ENCODE results near the gene CSN3. TPM values are rescaled to one million over a fixed set of nuclear protein-coding genes. Genes with fewer than 3 reads are reported as not detected.
"Not testable (repeated sequence)": the region's sequence is repeated elsewhere in the genome, so short reads cannot be mapped to it uniquely, and the experiment has no call there.

The CSN3 gene
- not detected for total RNA-seq

GRCh38 chr4:70242297-70242696 is at the start of gene CSN3:
TSS of gene CSN3 (plus strand) at chr4:70242597. CDS start at chr4:70244820, 2,223 bp downstream.
- ATAC-seq = not testable (repeated sequence)

DNA sequence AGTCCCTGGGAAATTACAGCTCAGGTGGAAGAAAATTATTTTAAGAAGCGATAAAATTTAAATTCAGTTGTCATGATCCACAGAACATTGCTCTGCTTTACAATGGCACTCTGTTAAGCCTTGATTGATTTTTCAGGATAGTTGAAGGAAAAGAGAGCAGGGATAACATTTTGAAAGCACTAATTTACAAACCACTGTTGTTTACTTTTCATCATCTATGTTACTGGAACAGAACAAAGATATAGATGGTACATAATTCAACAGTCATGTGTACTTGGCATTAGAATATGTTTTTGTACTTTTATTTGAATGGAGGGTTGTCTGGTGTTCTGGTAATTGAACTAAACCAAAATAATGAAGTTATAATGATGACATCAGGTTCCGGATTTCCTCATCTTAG is 49.5 kb upstream of the CSN3 start:
- no peak for ATAC-seq

GRCh38 chr4:70195425-70195824 is 47.0 kb upstream of the CSN3 start, which contains the start of gene ODAM:
TSS of gene ODAM (plus strand) at chr4:70195725. CDS start at chr4:70196544, 819 bp downstream.
- no peak for ATAC-seq

- no peak for ATAC-seq
Observed at GRCh38 chr4:70196857-70197256, 45.5 kb upstream of the CSN3 start.

DNA sequence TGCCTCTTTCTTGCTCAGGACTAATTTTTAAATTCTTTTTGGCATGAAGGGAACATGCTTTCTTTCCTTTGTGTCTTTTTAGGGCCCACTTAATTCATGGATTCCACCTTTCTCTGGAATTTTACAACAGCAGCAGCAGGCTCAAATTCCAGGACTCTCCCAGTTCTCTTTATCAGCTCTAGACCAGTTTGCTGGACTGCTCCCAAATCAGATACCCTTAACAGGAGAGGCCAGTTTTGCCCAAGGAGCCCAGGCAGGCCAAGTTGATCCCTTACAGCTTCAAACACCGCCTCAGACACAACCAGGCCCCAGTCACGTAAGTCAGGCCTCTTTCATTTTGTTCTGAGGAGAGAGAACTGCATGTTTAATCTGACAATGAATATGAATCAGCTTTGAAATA is 44.6 kb upstream of the CSN3 start:
- ATAC-seq = no peak

GRCh38 chr4:70203601-70204000 is 38.8 kb upstream of the CSN3 start:
- no peak for ATAC-seq

DNA sequence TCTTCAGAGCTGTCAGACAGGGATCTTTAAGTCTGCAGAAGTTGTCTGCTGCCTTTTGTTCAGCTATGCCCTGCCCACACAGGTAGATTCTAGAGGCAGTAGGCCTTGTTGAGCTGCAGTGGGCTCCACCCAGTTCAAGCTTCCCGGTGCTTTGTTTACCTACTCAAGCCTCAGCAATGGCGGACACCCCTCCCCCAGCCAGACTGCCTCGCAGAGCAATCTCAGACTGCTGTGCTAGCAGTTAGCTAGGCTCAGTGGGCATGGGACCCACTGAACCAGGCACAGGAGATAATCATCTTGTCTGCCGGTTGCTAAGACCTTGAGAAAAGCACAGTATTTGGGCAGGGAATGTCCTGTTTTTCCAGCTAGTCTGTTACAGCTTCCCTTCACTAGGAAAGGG is 29.6 kb upstream of the CSN3 start:
- ATAC-seq = not testable (repeated sequence)

DNA sequence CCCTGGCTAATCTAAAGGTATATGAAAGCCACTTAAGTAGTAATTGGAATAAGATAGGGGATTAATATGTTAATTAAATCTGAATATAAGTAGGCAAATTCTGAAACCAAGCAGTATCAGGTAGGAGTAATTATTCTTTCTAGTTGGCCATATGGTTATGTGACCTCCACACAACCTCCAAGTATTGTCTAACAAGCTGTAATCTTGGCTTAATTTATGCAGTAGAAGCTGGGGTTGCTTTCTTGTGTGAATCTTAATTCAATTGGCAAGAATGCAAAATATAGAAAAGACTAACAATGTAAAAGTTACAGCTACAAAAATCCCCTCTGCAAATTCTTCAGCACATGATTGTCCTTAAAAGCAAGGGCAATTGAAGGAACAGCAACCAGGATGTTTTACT is 26.3 kb upstream of the CSN3 start:
- not testable (repeated sequence) for ATAC-seq

DNA sequence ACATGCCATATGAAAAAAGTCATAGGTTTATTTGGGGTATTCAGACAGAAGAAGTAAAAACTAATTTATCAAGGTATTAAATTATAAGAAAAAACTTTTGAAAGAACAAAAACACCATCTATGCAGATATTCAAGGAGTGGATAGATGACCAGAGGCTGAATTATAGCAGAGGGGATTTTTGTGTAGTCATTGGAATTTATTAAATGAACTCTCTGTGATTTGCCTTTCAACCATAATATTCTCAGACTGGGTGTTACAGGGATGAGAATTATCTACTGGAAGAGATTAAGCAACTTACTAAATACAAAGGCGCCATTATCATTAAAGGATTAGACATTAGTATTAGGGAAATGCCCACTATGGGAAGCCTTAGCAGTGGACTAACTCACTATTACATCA is 25.8 kb upstream of the CSN3 start:
- not testable (repeated sequence) for ATAC-seq

GRCh38 chr4:70221389-70221788 is 21.0 kb upstream of the CSN3 start:
- ATAC-seq = not testable (repeated sequence)

- ATAC-seq = not testable (repeated sequence)
Observed at GRCh38 chr4:70221818-70222217, 20.6 kb upstream of the CSN3 start.

- ATAC-seq = no peak
Observed at GRCh38 chr4:70225824-70226223, 16.6 kb upstream of the CSN3 start, which contains the start of gene FDCSP. TSS of gene FDCSP (plus strand) at chr4:70226124. CDS start at chr4:70231195, 5,071 bp downstream.

- no peak for ATAC-seq
Observed at GRCh38 chr4:70236125-70236524, 6.3 kb upstream of the CSN3 start.

DNA sequence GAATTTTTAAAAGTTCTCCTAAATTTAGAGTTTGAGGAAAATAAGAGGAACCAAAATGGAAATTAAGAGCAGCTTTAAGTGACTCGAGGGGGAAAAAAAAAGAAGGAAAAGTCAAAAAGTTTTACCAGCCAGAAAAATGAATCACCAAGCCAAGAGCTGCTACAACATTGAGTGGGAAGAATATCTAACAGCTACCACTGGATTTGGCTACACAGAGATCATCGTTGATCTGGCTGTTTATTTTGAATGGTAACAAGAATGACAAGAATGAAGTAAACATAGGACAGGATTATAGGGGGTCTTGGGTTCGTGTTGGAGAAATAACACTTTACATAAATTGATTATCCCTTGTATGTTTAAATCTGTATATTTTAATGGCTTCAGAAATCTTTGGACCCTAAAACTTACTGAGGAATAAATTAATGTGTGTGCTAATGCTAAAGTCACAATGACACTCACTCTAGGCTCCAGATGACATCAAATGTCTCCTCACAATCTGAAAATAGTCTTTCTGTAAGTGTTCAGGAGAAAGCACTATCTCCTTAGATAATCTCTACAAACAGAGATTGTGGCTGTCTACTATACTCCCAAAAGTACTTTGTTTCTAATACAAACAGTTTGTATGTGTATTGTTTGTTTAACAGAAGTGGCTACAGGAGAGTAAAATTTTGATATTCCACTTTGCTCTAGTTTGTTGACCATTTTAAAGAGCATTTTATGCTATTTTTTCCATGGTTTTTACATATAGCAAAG is 3.1 kb upstream of the CSN3 start:
- no peak for ATAC-seq

DNA sequence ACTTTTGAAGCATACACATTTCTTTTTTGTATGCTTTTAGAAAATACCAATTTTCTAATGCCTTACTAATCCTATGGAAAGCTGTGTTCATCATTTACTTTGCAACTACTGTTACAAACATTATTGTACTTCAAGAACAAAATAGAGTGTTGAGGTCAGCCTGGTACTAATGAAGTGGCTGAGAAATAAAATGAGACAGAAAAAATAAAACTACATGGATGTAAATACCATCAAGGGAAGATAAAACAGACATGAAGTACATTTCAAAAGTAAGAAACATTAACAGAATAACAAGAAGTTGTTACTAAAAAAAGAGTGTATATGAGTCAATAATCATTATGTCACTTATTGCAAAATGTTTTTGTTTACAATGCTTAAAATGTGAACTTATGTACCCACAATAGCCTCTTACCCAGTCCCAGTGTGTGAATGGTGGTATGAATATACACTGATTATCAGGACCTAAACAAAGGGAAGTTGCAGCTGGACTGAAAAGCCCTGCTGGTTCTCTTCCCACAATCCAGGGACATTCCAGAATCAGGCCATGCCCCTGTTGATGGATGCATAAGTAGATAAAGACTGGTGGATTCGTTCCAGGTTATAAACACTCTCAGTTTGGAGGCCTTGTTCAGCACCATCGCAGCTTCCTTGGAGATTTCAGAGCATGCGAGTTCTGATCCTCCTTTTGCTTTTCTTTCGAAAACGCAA is 2.4 kb upstream of the CSN3 start:
- no peak for ATAC-seq

GRCh38 chr4:70243091-70243490 is 694 bp downstream of the CSN3 start:
- ATAC-seq = no peak

- no peak for ATAC-seq
Observed at GRCh38 chr4:70251250-70251944, 9.0 kb downstream of the CSN3 start.

GRCh38 chr4:70251945-70252277 is 9.5 kb downstream of the CSN3 start:
- no peak for ATAC-seq

DNA sequence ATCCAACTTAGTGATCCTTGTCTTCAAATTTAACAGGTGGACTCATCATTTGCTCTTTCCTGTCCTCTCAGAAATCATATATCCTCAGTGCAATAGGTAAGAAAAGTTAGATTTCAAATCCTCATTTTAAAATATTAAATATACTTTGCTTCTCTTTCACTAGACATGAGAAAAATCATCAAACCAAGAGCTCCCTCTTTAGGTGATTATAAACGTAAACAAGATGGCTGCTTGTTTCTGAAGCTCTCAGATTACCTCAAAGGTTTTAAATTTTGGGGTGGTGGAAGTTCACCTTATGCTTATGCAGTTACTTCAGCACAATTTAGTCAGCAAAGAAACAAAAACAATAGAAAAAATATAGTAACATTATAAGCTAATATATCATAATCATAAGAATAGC is 27.3 kb downstream of the CSN3 start:
- no peak for ATAC-seq

DNA sequence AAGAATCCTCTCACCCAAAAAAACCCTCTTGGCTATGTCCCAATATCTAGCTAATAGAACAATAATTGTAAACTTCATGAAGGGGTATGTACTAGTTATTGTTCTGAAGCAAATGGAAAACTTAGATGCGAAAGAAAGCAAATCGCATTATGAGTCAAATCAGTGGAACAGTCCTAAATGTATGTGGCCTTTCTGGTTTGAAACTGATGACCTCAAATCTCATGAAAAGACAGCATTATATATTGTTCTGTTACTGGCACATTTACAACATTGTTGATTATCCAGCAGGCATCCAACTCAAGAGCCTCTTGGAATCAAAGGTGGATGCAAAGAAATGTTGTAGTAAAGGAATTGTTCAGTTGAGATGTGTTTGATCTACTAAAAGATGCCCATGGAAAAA is 34.7 kb downstream of the CSN3 start:
- ATAC-seq = no peak

GRCh38 chr4:70280567-70280966 is 38.2 kb downstream of the CSN3 start:
- no peak for ATAC-seq

GRCh38 chr4:70288651-70289050 is 46.3 kb downstream of the CSN3 start:
- ATAC-seq = no peak

GRCh38 chr4:70291341-70291740 is 48.9 kb downstream of the CSN3 start:
- ATAC-seq = no peak

DNA sequence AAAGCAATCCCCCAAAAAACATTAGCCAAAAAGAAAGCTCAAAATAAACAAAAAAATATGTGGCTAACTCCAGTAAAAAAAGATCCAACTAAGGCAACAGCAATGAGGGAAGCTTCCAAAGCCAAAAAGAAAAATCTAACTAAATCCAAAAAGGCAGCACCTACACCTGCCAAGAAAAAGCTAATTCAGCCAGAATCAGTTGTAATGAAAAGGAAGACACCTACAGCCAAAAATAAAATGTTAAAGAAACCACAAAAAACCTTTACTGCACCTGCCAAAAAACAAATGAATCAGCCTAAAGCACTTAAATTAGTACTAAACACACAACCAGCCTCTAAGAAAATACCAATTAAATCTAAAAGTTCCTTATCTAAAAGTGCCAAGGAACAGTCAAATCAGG is 55.2 kb downstream of the CSN3 start:
- ATAC-seq = no peak
